H1 (cell line): Measurements from ENCODE around the gene RAP1GAP. TPM values are rescaled to one million over a fixed set of nuclear protein-coding genes. Genes with fewer than 3 reads are reported as not detected.

Experiments
- TBP ChIP-seq: IDR thresholded peaks from 2 replicates; pipeline ENCODE4 v1.6.1; 2011; ENCODE audit warnings: low read depth, low read length, improper control_type of control experiment
- polyA plus RNA-seq, 7 experiments: library from polyadenylated mRNA; depleted of rRNA in 3 of 7; stranded (reverse) in 5 of 7; unstranded in 2 of 7; fragments of >200 nt in 5 of 7; fragments of 200-250 nt in 2 of 7; gene quantifications; 1 replicate in 5 of 7; 2 replicates in 1 of 7; 4 replicates in 1 of 7; pipeline versions ENCODE4 v1.2.1 to v1.2.3, GENCODE V29; 2011 to 2013; ENCODE audit warnings: missing spikeins in 2 of 7, mixed read lengths in 2 of 7
- total RNA-seq: library from RNA; stranded (reverse); fragmentation: NEBNext Ultra II Directional; extraction: Animal tissue kit (Norgen Biotek cat#: 25700); gene quantifications from 2 replicates; pipeline ENCODE4 v1.2.1, GENCODE V29; 2021

RAP1GAP gene
- total and polyA plus RNA-seq, 2 of the 8 experiments (the other 6 are each of a cell fraction or from before 2014, with no cell fraction given), result 8.4 TPM

DNA sequence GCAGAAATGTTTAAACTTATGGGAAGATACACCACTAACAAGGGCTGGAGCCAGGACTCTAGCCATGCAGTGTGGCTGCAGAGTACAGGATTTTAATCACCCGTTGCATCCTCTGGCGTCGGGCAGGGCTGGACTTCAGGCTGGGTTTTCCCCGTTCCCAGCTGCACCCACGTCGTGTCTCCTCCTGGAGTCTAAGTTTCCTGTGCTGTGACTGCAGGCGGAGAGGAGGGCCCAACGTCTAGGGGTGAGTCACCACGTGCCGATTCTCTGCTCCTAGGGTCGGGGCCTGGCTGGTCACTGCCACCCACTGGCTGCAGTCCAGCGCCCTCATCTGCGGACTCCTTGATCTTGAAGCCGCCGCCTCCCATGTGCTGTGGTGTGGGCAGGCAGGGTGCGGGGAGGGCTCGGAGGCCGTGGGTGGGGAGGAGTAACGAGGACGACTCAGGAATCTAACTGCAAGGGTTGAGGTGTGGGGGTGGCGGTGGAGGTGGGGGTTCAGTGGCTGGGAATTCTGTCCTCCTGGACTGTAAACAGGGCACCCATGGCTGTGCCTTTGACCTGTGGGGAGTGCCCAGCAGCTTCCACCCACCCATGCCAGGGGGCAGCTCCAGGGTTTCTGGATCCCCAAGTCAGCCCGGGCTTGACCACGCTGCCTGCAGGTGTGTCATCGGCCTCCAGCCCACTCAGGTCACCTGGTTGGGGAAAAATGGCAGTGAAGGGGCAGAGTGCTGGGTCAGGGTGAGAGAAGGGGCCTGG, 82.1 kb downstream of the RAP1GAP start (continued):
- no peak for TF ChIP-seq TBP
